Measurements from ENCODE around the gene ITGB3.

Gene ITGB3

DNA sequence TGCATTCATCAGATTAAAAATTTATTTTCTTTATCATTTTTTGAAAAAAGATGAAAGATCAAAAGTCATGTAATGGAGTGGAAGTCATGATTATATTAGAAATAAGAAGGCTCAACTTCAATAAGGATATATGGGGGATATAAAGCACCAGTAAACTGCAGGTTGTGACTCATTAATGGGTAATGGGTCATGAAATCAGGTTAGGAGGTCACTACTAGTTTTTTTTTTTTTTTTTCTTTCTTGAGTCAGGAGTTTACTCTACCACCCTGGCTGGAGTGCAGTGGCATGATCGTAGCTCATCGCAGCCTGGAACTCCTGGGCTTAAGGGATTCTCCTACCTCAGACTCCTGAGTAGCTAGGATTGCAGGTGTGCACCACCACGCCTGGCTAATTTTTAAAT, 84.4 kb downstream of the ITGB3 start:
- no peak for DNase-seq (ENCODE audit: low spot score)

GRCh38 chr17:47352848-47353247, 99.2 kb downstream of the ITGB3 start:
- DNase-seq (ENCODE audit: low spot score), result no peak

- no peak for DNase-seq (ENCODE audit: low spot score)
Measured at GRCh38 chr17:47358652-47359051, 105.0 kb downstream of the ITGB3 start.
